ENCODE results near the gene ARHGAP42. TPM values are rescaled to one million over a fixed set of nuclear protein-coding genes. Genes with fewer than 3 reads are reported as not detected.

The ARHGAP42 gene
- total and polyA plus RNA-seq, 2 of the 13 experiments (the other 11 are each of a cell fraction or from before 2014, with no cell fraction given): 2.5 to 4.3 TPM

GRCh38 chr11:100674212-100674611, 12.9 kb upstream of the ARHGAP42 start:
- Histone ChIP-seq H3K4me3 (replicated peaks in 1 of 3; ENCODE audit: insufficient read depth in 1 of 3, low read depth in 2 of 3, low read length in 3 of 3) (no peak overlapping the region), H3K4me2 (ENCODE audit: low read depth, low read length) (no peak overlapping the region), H3K79me2 (ENCODE audit: insufficient read depth, low read length) (no peaks in the 10 kb centered on the region), H2AFZ (ENCODE audit: low read length) (no peak overlapping the region), H3K9ac (ENCODE audit: insufficient read depth, low read depth, low read length) (no peak overlapping the region), H3K9me3 (ENCODE audit: low read length) (no peaks in the 10 kb centered on the region), H3K27me3 (ENCODE audit: control insufficient read depth in 1 of 2, insufficient read depth in 2 of 2, low read length in 2 of 2) (no peaks in the 10 kb centered on the region), H3K36me3 (replicated peaks in 1 of 2; ENCODE audit: control insufficient read depth in 1 of 2, insufficient read depth in 2 of 2, low read length in 2 of 2) (no peaks in the 10 kb centered on the region), H4K20me1 (ENCODE audit: insufficient read depth, low read length) (no peaks in the 10 kb centered on the region), H3K27ac (ENCODE audit: extremely low read length, insufficient read depth, low read length) (no peak overlapping the region), H3K4me1 (ENCODE audit: insufficient read depth, low read length) (no peaks in the 10 kb centered on the region)
- CTCF ChIA-PET (ENCODE audit: low intra/inter-chr PET ratio, low total read pairs): no interaction called here
- no peak for ATAC-seq
- WGBS (ENCODE audit: low lambda C conversion rate): 81% methylated on average over 7 of the region's 7 CpGs
- no peak for DNase-seq (ENCODE audit: low spot score)
- TF ChIP-seq DMAP1 (CRISPR knock-in tag; IDR thresholded peaks at IDR 0.05): no peak
- TF ChIP-seq ATF4 (CRISPR knock-in tag; IDR thresholded peaks at IDR 0.05): no peak
- no peak for TF ChIP-seq SNAPC5 (CRISPR knock-in tag; IDR thresholded peaks at IDR 0.05; ENCODE audit: borderline replicate concordance)
- TF ChIP-seq ZBTB3 (CRISPR knock-in tag; IDR thresholded peaks at IDR 0.05; ENCODE audit: borderline replicate concordance, low read depth): no peak
- TF ChIP-seq SMAD1 (CRISPR knock-in tag; IDR thresholded peaks at IDR 0.05; ENCODE audit: borderline replicate concordance, low read depth): no peak
- TF ChIP-seq ELF3 (CRISPR knock-in tag; IDR thresholded peaks at IDR 0.05): no peak
- no peak for TF ChIP-seq JDP2 (CRISPR knock-in tag; IDR thresholded peaks at IDR 0.05; ENCODE audit: borderline replicate concordance)
- TF ChIP-seq ZNF737 (CRISPR knock-in tag; IDR thresholded peaks at IDR 0.05; ENCODE audit: borderline replicate concordance): no peak
- TF ChIP-seq ISX (CRISPR knock-in tag; conservative IDR thresholded peaks at IDR 0.05): no peak
- TF ChIP-seq ZNF232 (CRISPR knock-in tag; IDR thresholded peaks at IDR 0.05; ENCODE audit: borderline replicate concordance): no peak
- no peak for TF ChIP-seq CBX5 (CRISPR knock-in tag; IDR thresholded peaks at IDR 0.05; ENCODE audit: borderline replicate concordance)
- TF ChIP-seq ZNF468 (CRISPR knock-in tag; IDR thresholded peaks at IDR 0.05): no peak
- no peak for TF ChIP-seq CHD4 (IDR thresholded peaks at IDR 0.05; ENCODE audit: borderline replicate concordance, low read length)
- no peak for TF ChIP-seq MBNL3 (CRISPR knock-in tag; conservative IDR thresholded peaks at IDR 0.05)
- no peak for TF ChIP-seq ZNF256 (CRISPR knock-in tag; conservative IDR thresholded peaks at IDR 0.05)
- TF ChIP-seq POLR2A (IDR thresholded peaks at IDR 0.05; ENCODE audit: insufficient read depth in 1 of 2, low read depth in 2 of 2, low read length in 2 of 2): no peak
- TF ChIP-seq ZNF510 (CRISPR knock-in tag; IDR thresholded peaks at IDR 0.05; ENCODE audit: low read depth): no peak
- intact Hi-C loops (cut with micrococcal nuclease; ENCODE audit: unreplicated experiment) (no loop called here), in situ Hi-C loops (cut with HindIII; ENCODE audit: extremely low pct_ligation_motif_present, low pct_unique_long_range_greater_than_20kb) (no loop called here)
- no TSS peak for BruUV-seq (replicated peaks)
- POLR2A ChIA-PET: no interaction called here
- no peak for FAIRE-seq

All from HepG2 (cell line).